ENCODE data around the gene FOSL1. TPM values are rescaled to one million over a fixed set of nuclear protein-coding genes. Genes with fewer than 3 reads are reported as not detected.

FOSL1 gene
- total and polyA plus RNA-seq, 2 of the 13 experiments (the other 11 are each of a cell fraction or from before 2014, with no cell fraction given), result 4.0 to 4.1 TPM

DNA sequence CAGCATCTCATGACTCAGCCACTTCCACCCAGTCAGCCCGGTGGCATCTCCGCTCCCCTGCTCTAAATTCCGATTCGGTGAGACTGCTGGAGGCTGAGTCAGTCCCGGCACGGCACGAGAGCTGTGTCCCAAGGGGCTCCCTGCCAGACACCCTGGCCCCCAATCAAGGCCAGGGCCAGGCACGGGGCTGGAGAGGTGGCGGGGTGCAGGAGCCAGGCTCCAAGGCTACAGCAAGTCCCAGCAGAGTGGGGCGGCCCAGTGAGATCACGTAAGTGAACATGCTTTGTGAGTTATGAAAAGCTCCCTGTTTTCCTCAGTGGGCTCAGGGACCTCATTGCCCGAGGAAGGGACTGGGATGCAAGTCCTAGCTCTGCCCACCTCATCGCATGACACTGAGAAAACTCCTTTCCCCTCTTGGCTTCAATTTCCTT is 15.6 kb upstream of the FOSL1 start (continued):
- TF ChIP-seq ZNF143 (CRISPR knock-in tag; IDR thresholded peaks at IDR 0.05) (no peak), ZNF138 (CRISPR knock-in tag; IDR thresholded peaks at IDR 0.05; ENCODE audit: low read depth) (no peak), ZNF441 (CRISPR knock-in tag; IDR thresholded peaks at IDR 0.05; ENCODE audit: borderline replicate concordance) (no peak), CEBPB (IDR thresholded peaks at IDR 0.05; ENCODE audit: borderline replicate concordance, low read depth, low read length) (no peak), NFE2L2 (IDR thresholded peaks at IDR 0.05; ENCODE audit: low read length) (peak; percentile 59), ZFP1 (CRISPR knock-in tag; IDR thresholded peaks at IDR 0.05) (no peak), MBD4 (IDR thresholded peaks at IDR 0.05; ENCODE audit: borderline replicate concordance, low read length) (no peak), NCOA5 (CRISPR knock-in tag; IDR thresholded peaks at IDR 0.05) (no peak), ZNF800 (CRISPR knock-in tag; IDR thresholded peaks at IDR 0.05) (no peak), ATF6 (CRISPR knock-in tag; conservative IDR thresholded peaks at IDR 0.05) (no peak), MTF1 (CRISPR knock-in tag; IDR thresholded peaks at IDR 0.05) (no peak), RXRA (CRISPR knock-in tag; IDR thresholded peaks at IDR 0.05) (no peak), FLYWCH1 (CRISPR knock-in tag; IDR thresholded peaks at IDR 0.05) (no peak), RFXAP (CRISPR knock-in tag; IDR thresholded peaks at IDR 0.05; ENCODE audit: borderline replicate concordance) (no peak), RAD51 (IDR thresholded peaks at IDR 0.05; ENCODE audit: borderline replicate concordance) (no peak), POLR2A (IDR thresholded peaks at IDR 0.05; ENCODE audit: insufficient read depth in 1 of 2, low read depth in 2 of 2, low read length in 2 of 2) (no peak; a peak in 1 of 4 replicates), RFXANK (CRISPR knock-in tag; IDR thresholded peaks at IDR 0.05) (no peak), MEIS1 (CRISPR knock-in tag; IDR thresholded peaks at IDR 0.05; ENCODE audit: borderline replicate concordance) (no peak), AHDC1 (CRISPR knock-in tag; IDR thresholded peaks at IDR 0.05; ENCODE audit: borderline replicate concordance) (no peak), MTA1 (CRISPR knock-in tag; IDR thresholded peaks at IDR 0.05; ENCODE audit: borderline replicate concordance) (no peak), HMG20A (CRISPR knock-in tag; IDR thresholded peaks at IDR 0.05; ENCODE audit: borderline replicate concordance) (peak; percentile 15; the same call in 1 of the 2 replicates), SSRP1 (CRISPR knock-in tag; IDR thresholded peaks at IDR 0.05) (no peak; the same call in 1 of the 2 replicates), SMYD3 (CRISPR knock-in tag; IDR thresholded peaks at IDR 0.05) (no peak), TBX3 (IDR thresholded peaks at IDR 0.05; ENCODE audit: borderline replicate concordance) (peak; percentile 62; the same call in 1 of the 2 replicates)
